Left lobe of liver (tissue), 2 donors: Measurements from ENCODE around the gene PROCA1. TPM values are rescaled to one million over a fixed set of nuclear protein-coding genes. Genes with fewer than 3 reads are reported as not detected.
"Not testable (repeated sequence)": the region's sequence is repeated elsewhere in the genome, so short reads cannot be mapped to it uniquely, and the experiment has no call there.

ENCODE experiments used
- ATAC-seq: fragments of 200-7000 bp; cut with Tn5 transposase; one replicate; pipeline ENCODE4 v1.9.1; 2020; ENCODE audit warnings: mild to moderate bottlenecking, moderate library complexity
- DNase-seq: peaks from one replicate; pipeline ENCODE4 v3.0.0-alpha.2; 2020; ENCODE audit warnings: low spot score
- total RNA-seq: library from RNA; stranded (reverse); gene quantifications from one replicate; pipeline ENCODE4 v1.2.1, GENCODE V29; 2021
- donor health status: DM: no; HTN: no; CAD: no; lungs with moderate emphysema.
- donor health status: DM: no; HTN: yes; CAD: no.

Gene PROCA1
- total RNA-seq, 1 donor from 2014 or later = 0.73 TPM

GRCh38 chr17:28684963-28685362, 26.7 kb downstream of the PROCA1 start:
- no peak for DNase-seq
- peak; percentile 81 for ATAC-seq

GRCh38 chr17:28682655-28683054, 29.0 kb downstream of the PROCA1 start:
- DNase-seq (no peak), ATAC-seq (no peak)

DNA sequence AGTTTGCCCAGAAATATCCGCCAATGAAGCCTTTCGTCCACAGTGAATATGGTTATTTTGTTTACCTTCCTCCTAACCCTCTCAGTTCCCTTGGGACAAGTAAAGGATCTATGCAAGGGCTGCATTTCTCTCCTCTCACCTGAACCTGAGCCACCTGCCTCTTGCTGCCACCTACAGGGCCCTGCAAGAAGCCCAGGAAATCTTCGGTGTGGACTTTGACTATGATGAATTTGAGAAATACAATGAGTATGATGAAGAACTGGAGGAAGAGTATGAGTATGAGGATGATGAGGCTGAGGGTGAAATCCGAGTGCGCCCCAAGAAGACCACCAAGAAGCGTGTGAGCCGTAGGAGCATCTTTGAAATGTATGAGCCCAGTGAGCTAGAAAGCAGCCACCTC, 35.7 kb downstream of the PROCA1 start:
- DNase-seq (no peak), ATAC-seq (peak; percentile 82)

GRCh38 chr17:28675490-28675889, 36.2 kb downstream of the PROCA1 start:
- DNase-seq (no peak), ATAC-seq (no peak)

DNA sequence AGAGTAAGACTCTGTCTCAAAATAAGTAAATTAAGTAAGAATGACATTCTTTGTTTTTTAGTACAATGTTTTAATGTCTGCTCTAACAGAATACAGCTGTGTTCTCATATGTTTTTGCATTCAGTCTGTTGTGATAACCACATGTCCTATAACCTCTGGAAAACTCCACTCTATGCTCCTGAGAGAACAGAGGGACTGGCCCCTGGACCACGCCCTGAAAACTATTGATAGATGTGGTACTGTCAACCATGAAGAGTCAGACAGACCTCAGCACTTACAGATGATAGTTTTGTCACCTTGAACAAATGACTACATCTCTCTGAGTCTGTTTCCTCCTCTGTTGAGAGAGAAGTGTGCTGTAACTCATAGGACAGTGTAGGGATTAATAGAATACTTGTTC, 41.8 kb downstream of the PROCA1 start:
- no peak for DNase-seq
- no peak for ATAC-seq

GRCh38 chr17:28667870-28668269, 43.8 kb downstream of the PROCA1 start:
- ATAC-seq (no peak), DNase-seq (no peak)

GRCh38 chr17:28665994-28666393, 45.7 kb downstream of the PROCA1 start:
- ATAC-seq (no peak), DNase-seq (no peak)

DNA sequence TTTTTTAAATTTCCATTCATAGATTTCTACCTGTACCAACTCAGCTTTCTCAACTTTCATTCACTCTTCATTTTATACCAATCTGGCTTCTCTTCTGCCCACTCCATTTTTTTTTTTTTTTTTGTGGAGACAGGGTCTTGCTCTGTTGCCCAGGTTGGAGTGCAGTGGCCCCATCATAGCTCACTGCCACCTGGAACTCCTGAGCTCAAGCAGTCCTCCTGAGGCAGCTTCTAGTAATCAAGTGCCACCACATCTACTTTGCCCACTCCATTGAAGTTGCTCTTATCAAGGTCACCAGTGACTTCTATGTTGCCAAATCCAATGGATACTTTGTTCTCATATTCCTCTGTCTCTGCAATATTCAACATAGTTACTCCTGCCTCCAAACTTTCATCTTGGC, 48.0 kb downstream of the PROCA1 start:
- ATAC-seq (no peak), DNase-seq (no peak)

DNA sequence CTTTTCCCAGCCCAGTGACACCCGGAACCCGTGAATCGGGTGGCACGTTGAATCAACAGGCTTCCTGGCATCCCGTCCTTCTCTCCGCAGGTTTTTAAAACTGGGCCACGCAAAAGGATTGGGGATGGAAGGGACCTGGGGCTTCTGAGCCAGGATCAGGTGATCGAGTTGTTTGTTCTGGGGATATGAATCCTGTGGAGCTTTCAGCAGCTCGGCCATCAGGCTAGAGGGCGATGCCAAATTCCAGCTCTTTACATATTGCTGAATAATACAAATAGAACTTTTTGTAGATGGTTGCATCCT, 49.2 kb downstream of the PROCA1 start:
- ATAC-seq (no peak), DNase-seq (no peak)

DNA sequence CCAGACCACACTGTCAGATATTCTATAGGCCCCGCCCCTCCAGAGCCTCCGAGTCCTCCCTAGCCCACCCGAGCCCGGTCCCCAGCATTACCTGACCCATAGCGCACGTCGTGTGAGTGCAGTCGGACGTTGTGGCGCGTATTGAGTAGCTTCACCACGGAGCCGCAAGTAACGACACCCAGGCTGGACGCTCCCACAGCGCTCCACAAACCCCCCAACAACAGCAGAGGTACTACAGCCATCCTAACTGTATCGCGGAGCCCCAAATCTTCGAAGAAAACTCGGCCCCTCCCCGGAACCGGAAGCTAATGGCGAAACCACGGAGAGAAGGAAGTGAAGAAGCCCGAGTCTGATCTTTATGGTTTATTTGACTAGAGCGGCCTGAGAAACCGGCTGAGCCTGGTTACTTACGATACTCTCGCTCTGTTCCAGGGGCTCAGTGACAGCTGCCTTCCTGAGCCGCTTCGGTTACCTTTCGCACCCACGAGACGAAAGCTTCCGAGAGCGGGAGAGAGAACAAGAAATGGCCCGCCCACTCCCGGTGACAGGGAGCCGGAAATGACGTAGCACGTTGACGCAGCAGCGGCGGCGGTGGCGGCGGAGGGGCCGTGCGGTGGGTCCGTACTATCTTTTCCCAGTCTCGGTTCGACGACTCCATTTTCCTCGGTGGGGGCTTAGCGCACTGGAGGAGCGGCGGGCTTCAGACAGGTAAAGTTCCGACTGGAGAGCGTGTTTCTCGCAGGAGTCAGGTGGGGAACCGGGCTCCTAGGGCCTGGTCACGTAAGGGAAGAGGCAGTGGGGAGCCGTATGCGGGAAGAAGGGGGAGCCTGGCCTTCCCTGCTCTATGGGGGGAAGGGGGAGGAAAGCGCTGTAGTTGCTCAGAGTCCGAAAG, 49.8 kb downstream of the PROCA1 start, which contains the start of the genes SDF2 and SUPT6H:
TSS of gene SDF2 (minus strand) at position 272 of the 892 bp plus-strand sequence. CDS start at position 242, 30 bp downstream.
TSS of gene SUPT6H (plus strand) at position 571 of the 892 bp plus-strand sequence. CDS start 11,197 bp downstream, outside the sequence.
- DNase-seq (peak; percentile 90), ATAC-seq (peak; percentile 96)

GRCh38 chr17:28659497-28659881, 52.2 kb downstream of the PROCA1 start:
- not testable (repeated sequence) for DNase-seq, ATAC-seq

DNA sequence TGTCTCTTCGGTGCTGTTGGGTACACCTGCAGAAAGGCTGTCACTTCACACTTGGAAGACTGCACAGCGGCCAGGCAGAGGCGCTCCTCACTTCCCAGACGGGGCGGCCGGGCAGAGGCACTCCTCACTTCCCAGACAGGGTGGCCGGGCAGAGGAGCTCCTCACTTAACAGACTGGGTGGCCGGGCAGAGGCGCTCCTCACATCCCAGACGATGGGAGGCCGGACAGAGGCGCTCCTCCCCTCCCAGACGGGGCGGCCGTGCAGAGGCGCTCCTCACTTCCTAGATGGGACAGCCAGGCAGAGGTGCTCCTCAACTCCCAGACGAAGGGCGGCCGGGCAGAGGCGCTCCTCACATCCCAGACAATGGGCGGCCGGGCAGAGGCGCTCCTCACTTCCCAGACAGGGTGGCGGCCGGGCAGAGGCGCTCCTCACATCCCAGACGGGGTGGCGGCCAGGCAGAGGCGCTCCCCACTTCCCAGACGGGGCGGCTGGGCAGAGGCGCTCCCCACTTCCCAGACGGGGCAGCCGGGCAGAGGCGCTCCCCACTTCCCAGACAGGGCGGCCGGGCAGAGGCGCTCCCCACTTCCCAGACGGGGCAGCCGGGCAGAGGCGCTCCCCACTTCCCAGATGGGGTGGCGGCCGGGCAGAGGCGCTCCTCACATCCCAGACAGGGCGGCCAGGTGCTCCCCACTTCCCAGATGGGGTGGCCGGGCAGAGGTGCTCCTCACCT, 52.8 kb downstream of the PROCA1 start:
- ATAC-seq, DNase-seq: not testable (repeated sequence)

GRCh38 chr17:28658342-28658741, 53.3 kb downstream of the PROCA1 start:
- ATAC-seq, DNase-seq: not testable (repeated sequence)

GRCh38 chr17:28657756-28658155, 53.9 kb downstream of the PROCA1 start:
- DNase-seq (no peak), ATAC-seq (no peak)

DNA sequence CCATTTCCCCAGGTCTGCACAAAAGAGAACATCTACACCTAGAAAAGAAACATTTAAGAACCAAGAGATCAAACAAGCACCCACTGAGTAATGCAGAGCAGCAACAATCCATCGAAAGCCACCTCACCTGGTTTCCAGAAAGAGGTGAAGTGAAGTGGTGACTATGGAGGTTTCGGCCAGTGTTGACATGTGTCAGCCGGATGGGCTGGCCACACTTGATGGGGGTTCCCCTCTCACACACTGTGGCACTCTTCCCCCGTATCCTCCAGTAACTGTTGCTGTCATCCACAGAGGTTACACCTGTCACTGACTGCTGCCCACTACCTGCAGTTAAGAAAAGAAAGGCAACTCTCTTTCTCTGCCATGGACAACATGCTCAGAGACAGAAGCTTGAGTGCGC, 56.5 kb downstream of the PROCA1 start:
- no peak for DNase-seq
- ATAC-seq = no peak

Other genes starting within 250 kb of the PROCA1 start
- 0.55 TPM for gene SLC13A2, start 238.2 kb downstream of the PROCA1 start, total RNA-seq
- not detected for gene FOXN1, start 205.5 kb downstream of the PROCA1 start, total RNA-seq
- 14.3 TPM for gene UNC119, start 159.3 kb downstream of the PROCA1 start, total RNA-seq
- 10.1 TPM for gene PIGS, start 140.4 kb downstream of the PROCA1 start, total RNA-seq
- 46.8 TPM for gene ALDOC, start 135.0 kb downstream of the PROCA1 start, total RNA-seq
- gene SPAG5, start 112.9 kb downstream of the PROCA1 start, total RNA-seq = 8.8 TPM
- gene RSKR, start 97.7 kb downstream of the PROCA1 start, total RNA-seq = 4.0 TPM
- 56.9 TPM for gene BLTP2, start 66.7 kb downstream of the PROCA1 start, total RNA-seq
- gene SDF2, start 50.0 kb downstream of the PROCA1 start, total RNA-seq = 24.3 TPM
- 33.7 TPM for gene SUPT6H, start 49.7 kb downstream of the PROCA1 start, total RNA-seq
- gene RAB34, start 6.0 kb upstream of the PROCA1 start, total RNA-seq = 4.9 TPM
- 346 TPM for gene RPL23A, start 8.1 kb upstream of the PROCA1 start, total RNA-seq
- gene TLCD1, start 14.3 kb upstream of the PROCA1 start, total RNA-seq = 4.8 TPM
- 3.2 TPM for gene NEK8, start 16.9 kb upstream of the PROCA1 start, total RNA-seq
- gene TRAF4, start 32.1 kb upstream of the PROCA1 start, total RNA-seq = 49.0 TPM
- 6.6 TPM for gene FAM222B, start 130.9 kb upstream of the PROCA1 start, total RNA-seq
- 25.3 TPM for gene ERAL1, start 143.1 kb upstream of the PROCA1 start, total RNA-seq
- gene FLOT2, start 185.8 kb upstream of the PROCA1 start, total RNA-seq = 70.6 TPM
- 5.5 TPM for gene DHRS13, start 191.2 kb upstream of the PROCA1 start, total RNA-seq
- 15.2 TPM for gene PHF12, start 239.6 kb upstream of the PROCA1 start, total RNA-seq